Left lobe of liver (tissue), 2 donors: ENCODE measurements around the gene GFRA4. TPM values are rescaled to one million over a fixed set of nuclear protein-coding genes. Genes with fewer than 3 reads are reported as not detected.

ENCODE experiments used
- ATAC-seq: fragments of 200-7000 bp; cut with Tn5 transposase; one replicate; pipeline ENCODE4 v1.9.1; 2020; ENCODE audit warnings: mild to moderate bottlenecking, moderate library complexity
- DNase-seq: peaks from one replicate; pipeline ENCODE4 v3.0.0-alpha.2; 2020; ENCODE audit warnings: low spot score
- total RNA-seq: library from RNA; stranded (reverse); gene quantifications from one replicate; pipeline ENCODE4 v1.2.1, GENCODE V29; 2021
- donor health status: DM: no; HTN: no; CAD: no; lungs with moderate emphysema.
- donor health status: DM: no; HTN: yes; CAD: no.

GFRA4 gene
- total RNA-seq, 1 donor from 2014 or later: not detected

GRCh38 chr20:3696200-3696599 is 33.0 kb upstream of the GFRA4 start:
- ATAC-seq: no peak
- DNase-seq: no peak

DNA sequence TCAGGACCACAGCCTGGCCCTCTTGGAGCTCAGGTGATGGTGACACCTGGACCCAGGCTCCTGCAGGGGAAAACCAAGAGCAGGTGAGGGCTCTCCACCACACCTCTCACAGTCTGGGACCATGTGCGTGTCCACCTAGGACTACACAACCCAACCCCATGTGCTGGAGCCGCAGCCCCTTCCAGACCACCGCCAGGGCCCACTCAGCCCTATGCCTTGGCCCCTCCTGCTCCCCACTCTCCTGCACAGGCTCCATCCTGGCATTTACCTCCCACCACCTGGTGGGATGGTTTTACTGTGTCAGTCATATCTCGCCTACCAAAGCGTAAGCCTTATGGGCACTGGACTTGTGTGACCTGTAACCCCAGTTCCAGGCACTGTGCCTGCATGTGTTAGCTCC is 31.7 kb upstream of the GFRA4 start:
- ATAC-seq (no peak), DNase-seq (no peak)

DNA sequence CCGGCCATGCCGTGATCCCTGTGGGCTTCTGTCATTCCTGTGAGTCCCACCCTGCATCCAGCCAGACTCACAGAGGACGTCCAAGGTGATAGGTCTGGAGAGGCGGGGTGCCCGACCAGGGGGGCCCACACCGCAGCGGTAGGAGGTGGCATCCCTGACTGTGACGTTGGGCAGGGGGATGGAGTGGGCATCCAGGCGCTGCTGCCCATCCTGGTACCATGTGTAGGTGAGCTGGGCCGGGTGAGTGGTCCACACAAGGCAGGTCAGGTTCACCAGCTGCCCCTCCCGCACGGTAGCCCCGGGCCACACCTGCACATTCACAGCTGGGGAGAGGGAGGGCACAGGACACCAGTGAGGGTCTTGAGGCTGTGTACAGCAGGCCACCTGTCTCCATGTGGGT is 30.2 kb upstream of the GFRA4 start:
- DNase-seq: no peak
- ATAC-seq: no peak

DNA sequence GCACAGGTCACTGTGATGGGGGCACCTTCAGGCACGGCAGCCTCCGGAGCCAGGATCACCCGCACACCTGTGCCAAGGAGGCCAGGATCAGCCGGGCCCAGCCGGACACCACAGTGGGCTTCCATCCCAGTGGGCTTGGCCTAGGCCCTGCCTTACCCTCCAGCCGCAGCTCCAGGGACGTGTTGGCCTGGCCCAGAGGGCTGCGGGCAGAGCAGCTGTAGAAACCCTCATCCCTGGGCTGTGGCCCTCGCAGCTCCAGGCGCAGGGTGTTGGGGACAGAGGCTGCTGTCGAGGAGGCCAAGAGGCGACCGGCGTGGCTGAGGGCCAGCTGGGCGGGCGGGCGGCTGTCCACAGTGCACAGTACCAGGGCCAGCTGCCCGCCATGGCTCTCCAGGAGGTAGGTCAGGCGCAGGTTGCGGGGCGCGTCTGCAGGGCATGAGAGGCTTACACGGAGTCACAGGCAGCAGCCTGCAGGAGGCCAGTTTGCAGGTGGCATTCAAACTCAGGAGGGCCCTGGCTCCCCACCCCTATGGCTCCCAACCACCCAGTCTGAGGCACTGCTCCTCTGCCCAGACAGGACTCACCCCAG is 29.6 kb upstream of the GFRA4 start:
- DNase-seq: no peak
- no peak for ATAC-seq

DNA sequence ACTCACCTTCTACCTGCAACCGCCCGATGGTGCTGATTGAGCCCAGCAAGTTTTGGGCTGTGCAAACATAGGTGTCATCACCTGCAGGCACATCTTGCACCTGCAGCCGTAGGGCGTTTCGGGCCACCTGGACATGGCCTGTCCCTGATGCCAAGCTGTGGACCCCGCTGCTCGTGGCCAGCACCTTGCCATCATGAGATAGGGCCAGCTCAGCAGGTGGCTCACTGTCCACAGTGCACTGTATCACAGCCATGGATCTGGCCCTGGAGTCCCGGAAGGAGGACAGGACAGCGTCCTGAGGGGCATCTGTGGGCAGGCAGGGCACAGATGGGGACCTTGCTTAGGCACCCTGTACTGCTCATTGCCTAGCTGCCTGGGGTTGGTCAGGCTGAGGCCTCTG is 28.7 kb upstream of the GFRA4 start:
- ATAC-seq (no peak), DNase-seq (no peak)

- ATAC-seq (no peak), DNase-seq (no peak)
Measured at GRCh38 chr20:3691306-3691705, 28.1 kb upstream of the GFRA4 start.

DNA sequence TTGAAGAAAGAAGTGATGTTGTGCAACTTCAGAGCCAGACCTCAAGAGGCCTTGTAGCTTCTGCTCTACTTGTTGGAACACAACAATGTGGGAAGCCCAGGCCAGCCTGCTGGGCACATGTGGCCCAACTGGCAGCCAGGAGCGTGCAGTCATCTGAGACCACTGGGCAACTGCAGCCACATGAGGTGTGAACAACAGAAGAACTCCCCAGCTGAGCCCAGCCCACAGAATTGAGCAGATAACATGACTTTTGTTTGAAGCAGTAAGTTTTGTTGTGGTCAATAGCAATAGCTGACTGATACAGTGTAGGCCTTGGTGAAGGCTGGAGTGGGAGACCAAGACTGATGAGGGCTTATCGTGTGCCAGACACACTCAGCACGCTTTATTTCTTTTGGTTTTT is 27.2 kb upstream of the GFRA4 start:
- DNase-seq: no peak
- ATAC-seq: no peak

DNA sequence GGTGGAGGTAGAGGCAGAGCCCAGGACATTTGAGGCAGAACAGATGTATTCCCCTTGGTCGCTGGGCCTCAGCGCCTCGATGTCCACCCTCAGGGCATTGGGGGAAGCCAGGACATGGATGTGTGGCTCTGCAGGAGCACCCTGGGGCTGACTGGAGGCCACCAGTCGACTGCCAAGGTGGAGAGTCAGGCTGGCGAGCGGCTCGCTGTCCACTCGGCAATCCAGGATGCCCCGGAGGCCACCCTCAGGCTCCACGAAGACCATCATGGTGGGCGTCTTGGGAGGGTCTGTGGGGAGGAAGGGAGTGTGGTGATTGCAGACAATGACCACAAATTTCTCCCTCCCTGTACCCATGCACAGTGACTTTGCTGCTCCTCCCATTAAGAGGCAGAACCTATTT is 26.8 kb upstream of the GFRA4 start:
- DNase-seq: no peak
- ATAC-seq: no peak

DNA sequence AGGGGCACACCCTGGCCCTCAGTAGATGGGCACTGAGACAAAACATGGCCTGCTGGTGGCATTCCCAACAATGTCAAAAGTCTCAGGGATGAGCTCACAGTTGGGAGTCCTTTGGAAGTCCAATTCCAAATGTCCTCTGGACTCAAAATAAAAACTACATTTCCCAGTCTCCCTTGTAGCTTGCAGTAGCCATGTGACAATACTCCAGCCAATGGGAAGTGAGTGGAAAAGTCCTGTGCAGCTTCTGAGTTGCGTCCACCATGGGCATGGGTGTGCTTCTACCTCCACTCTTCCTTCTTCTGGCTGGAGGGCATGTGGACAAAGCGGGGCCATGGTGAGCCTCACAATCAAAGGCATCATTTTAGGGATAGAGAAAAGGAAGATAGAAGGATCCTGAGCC is 24.5 kb upstream of the GFRA4 start:
- DNase-seq (no peak), ATAC-seq (peak; percentile 72)

GRCh38 chr20:3686867-3687321 is 23.7 kb upstream of the GFRA4 start:
- no peak for DNase-seq
- ATAC-seq: peak; percentile 73

DNA sequence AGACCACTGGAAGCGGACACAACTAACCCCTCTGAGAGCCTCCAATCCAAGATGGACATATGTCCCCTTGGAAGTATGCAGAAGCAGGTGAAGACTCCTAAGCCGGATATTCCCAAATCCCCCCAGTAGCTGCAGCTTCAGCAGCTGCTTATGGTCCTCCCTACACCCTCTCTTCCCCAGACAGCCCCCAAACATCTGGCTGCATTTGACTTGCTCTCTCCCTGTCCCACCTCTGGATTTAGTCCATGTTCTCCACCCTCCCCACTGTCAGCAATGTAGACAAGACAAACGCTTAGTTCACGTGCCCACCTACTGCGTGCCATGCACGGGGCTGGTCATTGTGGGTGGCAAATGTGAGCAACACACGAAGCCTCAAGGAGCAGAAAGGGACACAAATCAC is 23.2 kb upstream of the GFRA4 start:
- DNase-seq (no peak), ATAC-seq (no peak)

- DNase-seq (no peak), ATAC-seq (no peak)
Measured at GRCh38 chr20:3685341-3685740, 22.1 kb upstream of the GFRA4 start.

GRCh38 chr20:3681931-3682781 is 19.0 kb upstream of the GFRA4 start, which contains the start of gene ADAM33:
TSS of gene ADAM33 (minus strand) at chr20:3682010. CDS start at chr20:3682004, 6 bp downstream.
- DNase-seq: no peak

DNA sequence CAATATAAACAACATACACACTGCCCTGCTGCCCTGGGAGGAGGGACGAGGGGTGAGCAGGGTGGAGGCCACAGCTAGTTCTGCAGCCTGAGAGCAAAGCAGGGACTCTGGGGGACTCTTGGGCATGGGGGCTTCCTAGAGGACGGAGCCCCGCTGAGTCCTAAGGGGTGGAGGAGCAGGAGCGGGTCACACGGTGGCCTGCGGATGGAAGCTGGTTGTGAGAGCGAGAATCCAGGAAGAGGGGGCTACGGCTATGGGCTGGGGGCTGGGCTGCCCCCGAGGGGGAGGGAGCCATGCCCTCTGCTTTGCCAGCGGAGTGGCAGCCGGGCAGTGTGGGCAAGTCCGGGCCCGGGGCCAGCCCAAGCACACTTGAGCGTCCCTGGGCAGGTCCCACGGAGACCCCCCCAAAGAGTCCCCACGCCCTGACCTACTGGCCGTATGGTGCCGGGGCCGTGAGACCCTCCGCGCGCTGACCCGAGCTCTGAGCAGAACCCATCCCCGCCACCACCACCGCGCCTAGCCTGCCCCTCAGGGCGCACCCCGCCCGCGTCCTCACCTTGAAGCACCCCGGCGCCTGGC is 18.2 kb upstream of the GFRA4 start:
- DNase-seq (no peak), ATAC-seq (no peak)

More at GRCh38 chr20:3681931-3682781, 19.0 kb upstream of the GFRA4 start, which contains the start of gene ADAM33:
- ATAC-seq: peak; percentile 60

- ATAC-seq (no peak), DNase-seq (no peak)
Measured at GRCh38 chr20:3680701-3681351, 17.6 kb upstream of the GFRA4 start.

- DNase-seq (no peak), ATAC-seq (no peak)
Measured at GRCh38 chr20:3679749-3680700, 16.8 kb upstream of the GFRA4 start.

DNA sequence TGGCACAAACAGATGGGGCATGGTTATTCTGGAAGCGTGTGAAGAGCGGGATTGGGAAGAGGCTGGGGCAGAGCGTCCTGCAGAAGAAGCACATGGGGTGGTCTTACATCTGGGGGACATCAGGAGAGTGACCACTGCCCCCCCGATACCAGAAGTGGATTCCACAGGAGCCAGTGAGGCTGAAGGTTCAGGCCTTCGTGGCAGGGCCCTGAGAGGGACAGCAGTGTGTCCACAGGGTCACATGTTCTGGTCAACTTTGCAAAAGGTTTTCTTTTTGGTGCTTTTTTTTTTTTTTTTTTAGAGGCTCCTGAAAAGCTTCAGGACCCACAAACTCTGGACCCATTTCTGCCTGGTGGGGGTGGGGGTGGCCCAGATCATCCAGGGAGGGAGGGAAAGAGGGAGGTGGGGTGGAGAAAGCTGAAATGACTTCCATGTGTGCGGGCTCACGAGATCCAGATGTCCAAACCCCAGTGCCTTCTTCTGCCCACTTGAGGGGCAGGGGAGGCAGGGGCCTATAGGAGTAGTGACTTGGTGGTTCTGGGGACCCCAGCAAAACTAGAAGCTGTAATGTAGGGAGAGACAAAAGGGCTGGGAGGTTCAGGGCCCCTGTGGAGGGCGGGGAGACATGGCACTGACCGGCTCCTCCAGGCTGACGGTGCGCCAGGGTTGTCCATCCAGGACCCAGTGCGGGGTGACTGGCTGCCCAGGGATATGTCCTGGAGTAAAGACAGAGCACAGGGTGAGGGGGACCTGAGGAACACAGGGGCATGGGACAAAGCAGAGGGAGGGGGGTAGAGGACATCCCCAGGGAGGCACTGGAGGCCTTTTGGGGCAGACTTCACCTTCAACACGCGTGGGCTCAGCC is 15.9 kb upstream of the GFRA4 start:
- DNase-seq (no peak), ATAC-seq (no peak)

DNA sequence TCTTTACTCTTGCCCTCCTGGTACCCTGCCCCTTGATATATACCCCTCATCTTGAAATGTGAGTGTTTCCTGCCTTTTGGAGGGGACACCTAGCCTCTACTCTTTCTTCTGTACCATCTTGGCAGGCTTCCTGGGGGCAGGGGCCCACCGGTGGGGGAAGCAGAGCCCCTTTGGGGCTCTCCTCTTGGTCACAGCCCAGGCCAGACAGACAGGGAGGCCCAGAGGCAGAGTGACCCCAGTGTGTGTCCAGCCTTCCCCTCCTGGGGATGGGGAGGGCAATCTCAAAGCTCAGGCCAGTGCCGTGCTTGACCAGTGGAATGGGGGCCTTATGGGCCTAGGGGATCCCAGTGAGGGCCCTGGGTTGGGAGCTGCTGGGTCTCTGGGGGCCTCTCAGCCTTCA is 15.0 kb upstream of the GFRA4 start:
- ATAC-seq (no peak), DNase-seq (no peak)

DNA sequence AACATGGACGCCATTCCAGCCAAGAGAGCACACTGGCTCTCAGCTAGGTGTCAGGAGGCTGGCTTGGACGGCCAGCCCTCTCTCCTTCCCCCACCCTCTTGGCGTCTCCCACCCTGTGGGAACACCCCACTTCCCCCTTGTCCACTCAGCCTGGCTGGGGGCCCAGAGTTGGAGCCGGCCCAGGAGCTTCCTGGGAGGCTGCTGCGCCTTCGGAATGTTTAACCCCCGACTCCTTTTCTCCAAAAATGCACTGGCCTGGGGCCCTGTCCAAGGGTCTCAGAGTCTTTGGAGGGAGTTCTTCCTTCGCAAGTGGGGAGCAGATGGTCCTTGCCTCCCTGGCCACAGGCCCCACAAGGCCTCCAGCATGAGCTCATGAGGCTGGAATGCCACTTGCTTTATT is 14.5 kb upstream of the GFRA4 start:
- DNase-seq: no peak

More for the DNA sequence above, 14.5 kb upstream of the GFRA4 start:
- no peak for ATAC-seq
